ENCODE data around the gene CLDN16.

Gene CLDN16

DNA sequence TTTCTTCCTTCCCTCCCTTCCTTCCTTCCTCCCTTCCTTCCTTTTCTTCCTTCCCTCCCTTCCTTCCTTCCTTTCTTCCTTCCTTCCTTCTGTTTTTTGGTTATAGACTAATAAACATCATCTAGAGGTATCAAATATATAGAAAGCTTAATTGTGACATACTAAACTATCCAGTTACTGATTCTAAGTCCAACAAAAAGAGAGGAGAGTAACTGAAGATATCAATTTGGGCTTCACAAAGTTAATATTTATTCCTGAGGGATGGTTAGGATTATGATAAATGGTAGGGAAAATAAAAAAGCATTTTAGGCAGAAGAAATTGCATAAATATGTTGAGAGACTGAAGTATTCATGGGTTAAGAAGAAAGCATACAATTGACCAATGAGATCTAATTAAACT, 7.8 kb upstream of the CLDN16 start:
- DNase-seq (ENCODE audit: low read depth, low spot score): no peak

DNA sequence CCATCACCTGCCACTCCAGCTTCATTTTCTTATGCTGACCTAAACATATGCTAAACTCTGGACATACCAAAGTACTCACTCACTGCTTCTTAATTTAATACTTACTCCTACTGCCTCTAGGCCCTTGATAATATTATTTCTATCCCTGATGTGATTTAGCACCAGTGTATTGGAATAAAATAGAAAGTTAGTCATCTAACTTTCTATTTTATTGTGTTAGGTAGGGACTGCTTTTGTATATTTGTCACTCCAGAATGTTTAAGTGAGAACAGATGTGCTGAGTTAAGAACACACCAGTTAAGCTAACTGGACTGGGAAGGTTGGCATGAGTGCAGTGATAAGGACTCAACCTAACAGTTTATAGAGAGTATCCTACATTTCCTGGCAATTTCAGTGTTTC, 6.5 kb upstream of the CLDN16 start:
- DNase-seq (ENCODE audit: low read depth, low spot score): no peak

DNA sequence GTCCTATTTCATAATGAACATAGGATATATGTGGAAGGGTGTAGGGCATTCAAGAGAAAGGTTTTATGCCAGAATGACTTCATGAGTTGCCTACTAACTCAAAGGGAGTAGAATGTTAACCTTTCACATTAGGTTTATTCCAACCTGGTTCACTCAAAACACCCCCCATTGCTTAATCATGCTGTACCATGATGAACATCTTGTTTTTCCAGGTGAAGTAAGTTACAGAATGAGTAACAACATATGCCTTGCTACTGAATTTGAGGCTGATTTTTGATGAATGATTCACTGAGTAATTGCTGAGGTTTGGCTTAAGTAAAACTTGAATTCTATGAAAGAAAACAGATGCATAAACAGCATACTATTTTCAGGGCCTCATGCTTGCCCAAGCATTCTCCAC, 5.9 kb upstream of the CLDN16 start:
- DNase-seq (ENCODE audit: low read depth, low spot score): no peak

DNA sequence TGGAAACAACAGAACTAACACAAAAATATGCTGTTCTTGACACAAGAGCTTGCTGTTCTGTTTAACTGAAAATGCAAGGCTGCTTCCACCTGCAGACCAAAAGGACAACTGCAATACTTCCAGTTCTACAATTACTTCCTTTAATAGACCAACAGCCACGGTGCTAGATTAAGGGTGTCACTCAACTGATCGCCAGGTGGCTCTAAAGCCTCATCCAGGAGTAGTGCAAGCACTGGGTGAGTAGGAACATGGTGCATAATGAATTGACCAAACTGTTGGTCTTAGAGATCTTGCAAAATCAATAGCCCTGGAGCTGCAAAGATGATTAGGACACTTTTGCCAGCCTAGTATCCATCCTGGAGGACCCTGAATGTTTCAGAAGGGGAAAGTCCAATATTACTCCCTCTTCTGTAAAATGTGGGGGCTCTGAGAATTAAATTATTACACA, 3.6 kb upstream of the CLDN16 start:
- no peak for DNase-seq (ENCODE audit: low read depth, low spot score)

DNA sequence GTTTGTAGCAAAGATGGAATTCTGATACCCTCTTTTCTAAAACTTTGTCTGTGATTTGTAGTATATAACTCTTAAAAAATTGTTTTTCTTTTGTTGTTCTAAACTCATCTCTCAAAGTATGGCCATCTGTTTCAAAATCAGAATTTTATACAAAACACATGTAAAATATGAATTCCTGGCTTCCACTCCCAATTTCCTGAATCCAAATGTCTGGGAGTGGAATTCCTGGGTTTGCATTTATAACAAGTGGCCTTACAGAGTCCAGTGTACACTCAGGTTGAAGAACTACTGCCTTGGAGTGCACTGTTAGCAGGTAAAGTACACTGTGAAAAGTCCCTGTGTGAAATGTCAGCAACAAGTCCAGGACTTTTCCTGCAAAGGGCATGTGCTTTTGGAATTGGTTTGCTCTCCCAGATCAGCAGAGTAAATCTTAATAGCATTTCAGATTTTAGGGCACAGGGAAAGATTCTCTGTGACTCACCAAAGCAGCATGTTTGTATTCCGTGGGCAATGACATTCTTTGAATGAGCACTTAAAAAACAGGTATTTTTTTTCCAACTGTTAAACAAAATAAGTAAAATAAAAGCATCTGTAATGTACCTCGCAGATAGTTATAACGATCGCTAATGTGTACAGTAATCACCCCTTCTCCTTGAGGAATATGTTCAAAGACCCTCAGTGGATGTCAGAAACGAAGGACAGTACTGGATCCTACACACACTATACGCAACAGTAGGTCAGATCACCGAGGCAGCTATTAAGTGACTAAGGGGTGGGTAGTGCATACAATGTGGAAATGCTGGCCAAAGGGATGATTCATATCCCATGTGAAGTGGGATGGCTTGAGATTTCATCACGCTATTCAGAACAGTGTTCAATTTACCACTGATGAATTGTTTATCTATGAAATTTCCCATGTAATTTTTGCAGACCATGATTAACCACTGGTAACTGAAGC, 2.0 kb upstream of the CLDN16 start:
- no peak for DNase-seq (ENCODE audit: low read depth, low spot score)

DNA sequence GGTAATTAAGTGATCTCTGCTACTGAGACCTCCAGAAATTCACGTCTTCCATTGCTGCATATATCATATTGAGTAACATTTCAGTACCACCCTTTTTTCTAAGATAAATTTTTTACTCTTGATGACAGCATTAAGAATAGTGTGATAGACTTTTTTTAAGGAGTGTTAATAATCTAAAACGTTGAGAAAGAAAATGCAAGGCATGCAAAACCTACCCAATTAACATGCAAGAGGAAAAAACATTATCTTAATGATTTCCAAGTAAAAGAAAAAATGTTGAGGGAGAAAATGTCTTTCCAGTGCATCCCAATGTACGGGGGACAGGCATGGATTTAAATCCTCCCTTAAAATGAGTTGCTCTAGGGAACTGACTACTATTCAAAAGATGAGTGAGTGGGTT, 740 bp downstream of the CLDN16 start:
- DNase-seq (ENCODE audit: low read depth, low spot score): no peak

DNA sequence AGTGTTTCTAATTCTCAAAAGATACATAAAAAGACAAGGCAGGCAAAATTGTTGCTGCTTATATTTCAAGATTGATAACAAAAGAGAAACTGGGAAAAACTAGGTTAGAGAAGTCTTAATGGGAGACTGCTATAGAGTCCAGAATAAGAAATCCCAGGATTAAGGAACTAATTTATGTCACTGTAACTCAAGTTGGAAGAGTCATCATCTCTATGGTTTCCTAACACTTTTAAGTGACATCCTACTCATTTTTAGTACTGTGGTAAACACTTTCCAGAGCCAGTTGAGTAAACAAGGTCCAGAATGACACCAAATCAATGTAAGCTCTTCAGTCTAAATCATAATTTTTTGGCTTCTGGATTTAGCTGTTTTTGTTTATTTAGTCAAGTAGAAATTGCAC, 8.0 kb downstream of the CLDN16 start:
- DNase-seq (ENCODE audit: low read depth, low spot score): no peak

DNA sequence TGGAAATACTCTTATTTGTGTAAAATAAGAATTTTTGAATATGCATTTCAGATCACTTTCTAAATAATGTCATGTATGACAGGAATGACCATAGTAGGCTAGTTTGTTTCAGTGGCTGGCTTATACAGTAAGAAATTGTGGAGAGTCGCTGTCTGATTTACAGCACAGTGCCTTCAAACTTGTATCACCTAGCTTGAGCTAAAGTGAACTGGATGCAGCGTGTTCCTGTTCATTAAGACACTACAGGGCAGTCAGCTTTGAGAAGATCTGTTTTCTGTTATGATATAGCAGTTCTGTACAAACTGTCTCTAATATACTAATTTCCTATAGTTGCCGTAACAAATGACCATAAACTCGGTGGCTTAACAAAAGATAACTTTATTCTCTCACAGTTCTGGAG, 9.9 kb downstream of the CLDN16 start:
- DNase-seq (ENCODE audit: low read depth, low spot score): no peak

DNA sequence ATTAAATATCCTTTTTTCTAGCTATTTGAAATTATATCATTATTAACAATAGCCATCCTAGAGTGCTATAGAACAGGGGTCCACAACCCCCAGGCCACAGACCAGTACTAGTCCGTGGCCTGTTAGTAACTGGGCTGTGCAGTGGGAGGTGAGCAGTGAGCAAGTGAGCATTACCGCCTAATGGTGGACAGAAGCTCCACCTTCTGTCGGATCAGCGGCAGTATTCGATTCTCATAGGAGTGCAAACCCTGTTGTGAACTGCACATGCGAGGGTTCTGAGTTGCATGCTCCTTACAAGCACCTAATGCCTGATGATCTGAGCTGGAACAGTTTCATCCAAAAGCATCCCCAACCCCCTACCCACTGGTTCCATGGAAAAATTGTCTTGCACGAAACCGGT, 11.7 kb downstream of the CLDN16 start:
- DNase-seq (ENCODE audit: low read depth, low spot score): no peak

DNA sequence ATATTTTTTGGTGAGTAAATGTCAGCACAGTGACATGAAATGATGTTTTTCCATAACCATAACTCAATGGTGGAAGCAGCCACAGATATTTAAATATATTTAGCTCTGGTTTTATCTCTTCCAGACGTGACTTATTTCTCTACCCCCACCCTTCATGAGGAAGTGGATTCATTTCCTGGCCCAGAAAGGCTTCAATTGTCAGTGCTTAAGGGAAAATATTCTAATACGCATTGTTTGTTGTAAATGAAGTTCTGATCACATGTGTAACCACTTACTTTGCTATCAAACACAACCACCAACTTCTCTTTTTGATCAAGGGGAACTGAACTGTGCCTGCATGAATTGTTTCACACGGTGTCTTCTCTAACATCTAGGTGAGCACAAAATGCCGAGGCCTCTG, 14.0 kb downstream of the CLDN16 start:
- no peak for DNase-seq (ENCODE audit: low read depth, low spot score)

DNA sequence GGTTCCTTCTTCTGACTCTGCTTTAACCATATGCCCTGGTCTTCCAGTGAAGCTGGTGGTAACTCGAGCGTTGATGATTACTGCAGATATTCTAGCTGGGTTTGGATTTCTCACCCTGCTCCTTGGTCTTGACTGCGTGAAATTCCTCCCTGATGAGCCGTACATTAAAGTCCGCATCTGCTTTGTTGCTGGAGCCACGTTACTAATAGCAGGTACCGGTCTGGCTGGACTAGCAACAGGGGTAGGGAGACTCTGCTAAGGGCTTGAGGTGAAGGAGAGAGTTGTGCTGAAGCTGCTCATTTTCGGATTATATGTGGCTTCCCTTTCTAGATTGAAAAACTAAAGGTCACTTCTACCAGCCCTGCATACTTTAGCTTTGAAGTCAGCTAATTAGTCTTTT, 16.8 kb downstream of the CLDN16 start:
- DNase-seq (ENCODE audit: low read depth, low spot score): no peak

DNA sequence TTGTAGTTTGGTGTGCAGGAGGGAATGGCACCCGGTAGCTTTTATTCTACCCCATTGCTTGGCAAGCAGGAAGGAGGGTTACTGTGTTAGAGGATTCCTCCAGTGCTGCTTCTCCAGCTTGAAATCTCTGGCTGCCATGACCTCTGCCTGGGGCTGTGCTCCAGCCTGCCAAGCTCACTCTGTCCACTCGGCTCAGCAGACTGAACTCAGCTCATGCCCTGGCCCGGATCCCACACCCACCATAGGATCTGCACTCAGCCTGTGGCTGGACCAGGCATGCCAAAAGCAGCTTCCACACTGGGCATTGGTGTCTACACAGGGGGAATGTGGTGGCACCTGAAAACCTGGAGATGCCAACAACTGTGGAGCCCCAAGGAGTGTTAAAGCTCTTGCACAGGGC, 26.3 kb downstream of the CLDN16 start:
- no peak for DNase-seq (ENCODE audit: low read depth, low spot score)

DNA sequence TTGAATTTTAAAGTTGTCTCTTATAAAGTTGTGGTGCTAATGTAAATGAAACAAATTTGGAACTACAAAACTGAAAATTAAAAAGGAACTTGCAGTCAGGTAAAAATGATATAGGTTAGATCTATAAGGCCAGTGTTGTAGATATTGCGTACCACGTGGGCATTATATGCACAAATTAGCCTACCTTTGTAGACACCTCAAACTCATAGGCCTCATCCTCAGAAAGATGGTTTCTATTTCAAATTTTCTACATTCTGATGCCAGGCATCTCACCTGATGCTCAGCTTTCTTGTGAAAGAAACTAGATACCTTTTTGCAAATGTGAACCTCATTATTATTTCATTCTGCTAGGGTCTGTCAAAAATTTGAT, 36.1 kb downstream of the CLDN16 start:
- DNase-seq (ENCODE audit: low read depth, low spot score): no peak

DNA sequence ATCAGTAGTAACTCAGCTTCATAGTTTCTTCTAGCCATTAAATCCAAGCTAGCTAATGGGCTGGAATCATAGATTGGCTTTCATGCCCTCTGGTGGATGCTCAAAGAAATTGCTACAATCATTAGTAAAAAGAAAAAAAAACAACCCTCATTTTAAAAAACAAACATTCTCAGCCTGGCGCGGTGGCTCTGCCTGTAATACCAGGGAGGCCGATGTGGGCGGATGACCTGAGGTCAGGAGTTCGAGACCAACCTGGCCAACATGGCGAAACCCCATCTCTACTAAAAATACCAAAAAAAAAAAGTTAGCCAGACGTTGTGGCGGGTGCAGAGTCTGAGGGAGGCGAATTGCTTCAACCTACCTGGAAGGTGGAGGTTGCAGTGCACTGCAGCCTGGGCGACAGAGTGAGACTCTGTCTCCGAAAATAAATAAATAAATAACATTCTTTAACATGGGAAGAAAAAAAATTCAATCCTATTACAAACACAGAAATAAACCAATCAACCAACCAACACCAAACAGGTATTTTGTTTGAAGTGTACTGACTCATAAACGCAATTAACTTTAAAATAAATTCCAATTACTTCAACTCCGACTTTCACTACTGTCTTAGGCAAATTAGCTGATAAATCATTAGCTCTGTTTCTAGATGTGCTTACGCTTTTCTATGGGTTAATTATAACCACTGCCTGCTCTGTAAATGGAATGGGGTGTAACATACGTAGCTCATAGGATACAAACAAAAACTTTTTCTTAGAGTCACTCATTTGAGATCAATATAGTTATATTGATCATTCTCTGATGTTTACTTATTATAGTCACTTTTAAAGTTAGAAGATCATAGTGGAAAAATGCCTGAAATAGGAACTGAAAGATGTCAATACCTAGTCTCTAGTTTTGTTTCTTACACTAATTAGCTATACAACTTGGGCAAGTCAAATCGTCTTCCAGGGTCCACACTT, 36.8 kb downstream of the CLDN16 start:
- DNase-seq (ENCODE audit: low read depth, low spot score): no peak

DNA sequence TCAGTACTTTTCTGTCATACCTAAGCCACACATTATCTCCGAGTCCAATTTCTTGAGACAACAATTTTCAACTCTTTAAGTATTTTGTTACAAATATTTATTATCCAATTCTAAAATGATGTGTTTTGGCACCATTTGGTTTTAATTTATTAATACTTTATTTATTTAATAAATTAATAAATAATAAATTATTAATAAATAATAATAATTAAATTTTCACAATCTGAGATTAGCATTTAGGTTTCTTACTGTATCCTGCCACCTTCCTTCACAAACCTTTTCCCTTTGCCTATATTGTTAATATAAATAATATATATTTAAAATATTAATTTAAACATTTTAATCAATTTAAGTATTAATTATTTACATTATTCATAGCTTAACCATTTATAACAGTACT, 37.9 kb downstream of the CLDN16 start:
- DNase-seq (ENCODE audit: low read depth, low spot score): no peak

DNA sequence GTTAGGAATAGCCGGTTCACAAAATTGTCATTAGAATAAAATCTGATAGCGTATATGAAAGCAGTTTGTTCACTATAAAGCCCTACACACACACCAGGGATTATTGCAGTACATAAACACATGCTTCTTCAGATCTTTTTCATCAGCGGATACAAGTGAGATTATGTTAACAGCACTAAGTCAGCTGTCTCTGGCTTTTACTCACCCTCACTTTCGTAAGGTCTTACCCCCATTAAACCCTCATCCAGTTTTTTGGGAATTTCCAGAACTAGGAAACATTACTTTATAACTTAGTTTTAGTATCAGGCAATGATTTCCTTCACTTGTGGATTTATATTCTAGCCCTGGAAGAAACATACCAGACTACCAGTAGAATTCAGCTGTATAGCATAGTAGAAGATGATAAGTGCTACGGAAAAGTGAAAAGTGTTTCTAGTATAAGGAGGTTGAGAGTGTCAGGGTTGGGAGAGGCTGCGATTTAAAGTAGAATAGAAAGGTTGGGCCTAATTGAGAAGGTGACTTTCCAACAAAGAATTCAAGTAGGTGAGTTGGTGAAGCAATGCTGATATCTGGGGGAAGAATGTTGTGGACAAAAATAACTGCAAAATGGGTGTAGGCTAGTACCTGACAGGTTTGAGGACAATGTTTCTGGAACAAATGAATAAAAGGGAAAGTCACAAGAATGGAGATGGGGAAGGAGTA, 39.0 kb downstream of the CLDN16 start:
- no peak for DNase-seq (ENCODE audit: low read depth, low spot score)

DNA sequence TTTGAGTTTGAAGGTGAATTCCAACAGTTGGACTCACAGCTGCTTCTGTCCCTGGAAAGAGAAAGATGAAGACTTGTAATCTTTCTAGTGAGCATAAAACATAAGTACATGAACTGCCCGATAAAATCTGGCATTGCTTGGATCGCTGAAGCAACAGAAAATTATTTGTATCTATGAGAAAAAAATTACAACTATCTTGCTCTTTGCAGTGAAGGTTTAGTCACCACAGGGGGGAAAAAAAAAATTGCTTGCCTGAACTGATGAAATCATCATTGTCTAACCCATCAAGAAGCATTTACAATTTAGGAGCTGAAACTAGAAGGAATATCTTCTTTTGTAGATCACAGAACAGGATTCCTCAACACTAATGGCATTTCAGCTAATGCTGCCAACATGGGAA, 41.7 kb downstream of the CLDN16 start:
- DNase-seq (ENCODE audit: low read depth, low spot score): no peak

DNA sequence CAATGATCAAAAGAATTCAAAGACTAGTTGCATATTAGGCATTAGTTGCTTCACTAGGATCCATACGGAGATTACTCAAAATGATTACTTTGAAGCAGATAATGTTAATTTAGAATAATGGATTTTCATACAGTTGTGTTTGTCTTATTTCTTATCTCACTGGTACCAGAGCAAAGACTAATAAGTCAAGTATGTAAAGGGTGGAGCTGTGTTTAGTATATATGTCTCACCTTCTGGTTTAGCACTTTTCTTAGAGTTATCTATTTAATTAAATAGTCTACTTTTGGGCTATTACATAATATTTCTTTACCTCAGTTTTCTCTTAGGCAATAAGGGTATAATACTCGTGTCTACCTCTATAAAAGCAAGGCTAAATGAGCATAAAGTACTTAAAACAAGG, 42.9 kb downstream of the CLDN16 start:
- no peak for DNase-seq (ENCODE audit: low read depth, low spot score)

DNA sequence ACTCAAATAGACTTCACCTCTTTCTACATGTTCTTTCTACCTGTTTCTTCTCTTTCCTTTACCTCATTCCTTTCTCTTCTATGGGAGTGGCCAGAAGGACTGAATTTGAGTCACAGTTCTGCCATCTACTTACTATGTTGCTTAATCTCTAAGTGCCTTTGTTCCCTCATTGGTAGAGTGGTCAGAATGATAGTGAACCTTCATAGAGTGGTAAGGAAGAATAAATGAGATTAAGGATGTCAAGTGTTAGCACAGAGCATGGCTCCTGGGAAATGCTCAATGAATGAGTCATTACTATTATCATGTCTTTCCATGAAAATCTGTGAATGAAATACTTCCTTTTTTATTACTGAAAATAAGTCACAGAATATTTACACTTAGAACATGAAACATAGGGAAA, 44.3 kb downstream of the CLDN16 start:
- no peak for DNase-seq (ENCODE audit: low read depth, low spot score)

DNA sequence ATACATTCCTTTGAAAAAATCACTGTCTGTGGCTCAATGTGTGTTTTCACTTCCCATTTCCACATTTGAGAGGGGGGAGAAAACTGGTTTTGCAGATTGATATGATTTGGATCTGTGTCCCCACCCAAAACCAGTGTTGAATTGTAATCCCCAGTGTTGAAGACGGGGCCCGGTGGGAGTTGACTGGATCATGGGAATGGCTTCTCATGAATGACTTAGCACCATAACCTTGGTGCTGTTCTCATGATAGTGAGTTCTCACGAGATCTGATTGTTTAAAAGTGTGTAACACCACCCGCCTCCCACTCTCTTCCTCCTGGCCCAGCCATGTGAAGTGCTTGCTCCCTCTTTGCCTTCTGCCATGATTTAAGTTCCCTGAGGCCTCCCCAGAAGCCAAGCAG, 45.7 kb downstream of the CLDN16 start:
- DNase-seq (ENCODE audit: low read depth, low spot score): no peak

DNA sequence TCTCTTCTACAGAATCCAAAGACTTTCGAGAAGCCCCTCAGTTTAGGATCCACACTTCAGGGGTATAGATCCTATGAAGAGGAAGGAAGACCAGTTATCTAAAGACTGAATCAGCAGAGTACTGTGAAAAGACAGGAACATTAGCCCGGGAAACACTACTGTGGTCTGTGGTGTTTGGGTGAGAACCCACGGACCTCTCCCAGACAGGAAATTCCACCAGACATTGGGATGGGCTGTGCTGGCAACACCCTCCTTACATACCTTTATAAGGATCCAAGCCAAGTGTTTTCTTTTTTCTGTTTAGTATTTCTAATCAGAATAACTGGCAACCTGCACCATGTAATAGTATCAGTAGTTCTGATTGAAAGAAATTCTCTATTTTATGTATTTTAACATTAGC, 47.7 kb downstream of the CLDN16 start:
- no peak for DNase-seq (ENCODE audit: low read depth, low spot score)

DNA sequence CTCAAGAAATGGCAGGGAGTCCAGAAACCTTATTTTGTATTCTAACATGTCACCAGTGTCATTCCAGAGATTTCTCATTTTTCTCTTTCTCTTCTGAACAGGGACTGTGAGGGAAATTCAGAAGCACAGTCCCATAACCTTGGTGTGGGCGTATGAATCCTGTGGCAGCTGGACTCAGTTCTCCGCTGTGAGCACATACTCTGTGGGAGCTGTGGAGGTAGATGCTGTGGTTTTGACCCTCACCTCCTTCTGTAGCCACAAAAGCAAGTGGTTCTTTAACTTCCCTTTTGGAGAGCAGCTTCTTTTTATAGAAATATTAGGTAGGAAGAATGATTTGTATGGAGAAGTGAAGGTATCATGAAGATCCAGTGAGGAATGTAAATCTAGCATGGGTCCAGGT, 48.4 kb downstream of the CLDN16 start:
- no peak for DNase-seq (ENCODE audit: low read depth, low spot score)
